H1 (cell line): ENCODE data around the gene VDAC2. TPM values are rescaled to one million over a fixed set of nuclear protein-coding genes. Genes with fewer than 3 reads are reported as not detected.

ENCODE experiments used
- BCL11A ChIP-seq, 2 experiments: IDR thresholded peaks; one replicate each; pipeline ENCODE4 v1.6.1; 2011; ENCODE audit warnings: low read depth in 2 of 2, low read length in 2 of 2, mild to moderate bottlenecking in 2 of 2
- BRCA1 ChIP-seq: IDR thresholded peaks from 2 replicates; pipeline ENCODE4 v1.6.1; 2012; ENCODE audit warnings: low read depth, low read length, improper control_type of control experiment
- CEBPB ChIP-seq: IDR thresholded peaks from 2 replicates; pipeline ENCODE4 v1.6.1; 2012; ENCODE audit warnings: low read depth, low read length
- JUN ChIP-seq: IDR thresholded peaks from 2 replicates; pipeline ENCODE4 v1.6.1; 2011; ENCODE audit warnings: low read depth, mild to moderate bottlenecking, improper control_type of control experiment, low read length
- POLR2A ChIP-seq, 2 experiments: IDR thresholded peaks; 1 replicate in 1 of 2; 2 replicates in 1 of 2; pipeline ENCODE4 v1.6.1; 2011; ENCODE audit warnings: low read depth in 2 of 2, low read length in 2 of 2, mild to moderate bottlenecking in 2 of 2; ENCODE audit errors: control extremely low read depth in 1 of 2
- SP4 ChIP-seq: IDR thresholded peaks from 2 replicates; pipeline ENCODE4 v1.6.1; 2012; ENCODE audit warnings: low read length, inconsistent platforms
- TBP ChIP-seq: IDR thresholded peaks from 2 replicates; pipeline ENCODE4 v1.6.1; 2011; ENCODE audit warnings: low read depth, low read length, improper control_type of control experiment
- ZNF274 ChIP-seq: IDR thresholded peaks from 2 replicates; pipeline ENCODE4 v1.7.0; 2012; ENCODE audit warnings: low read length, borderline replicate concordance; ENCODE audit errors: extremely low read depth
- polyA plus RNA-seq, 7 experiments: library from polyadenylated mRNA; depleted of rRNA in 3 of 7; stranded (reverse) in 5 of 7; unstranded in 2 of 7; fragments of >200 nt in 5 of 7; fragments of 200-250 nt in 2 of 7; gene quantifications; 1 replicate in 5 of 7; 2 replicates in 1 of 7; 4 replicates in 1 of 7; pipeline versions ENCODE4 v1.2.1 to v1.2.3, GENCODE V29; 2011 to 2013; ENCODE audit warnings: missing spikeins in 2 of 7, mixed read lengths in 2 of 7
- total RNA-seq: library from RNA; stranded (reverse); fragmentation: NEBNext Ultra II Directional; extraction: Animal tissue kit (Norgen Biotek cat#: 25700); gene quantifications from 2 replicates; pipeline ENCODE4 v1.2.1, GENCODE V29; 2021
- TF ChIP-seq, protein P1 (sequence below), 3 experiments: IDR thresholded peaks; 1 replicate in 2 of 3; 2 replicates in 1 of 3; pipeline versions ENCODE4 v1.5.1 to v1.6.1; 2011; ENCODE audit warnings: low read length in 3 of 3, mild to moderate bottlenecking in 3 of 3, inconsistent platforms in 2 of 3, low read depth in 1 of 3, moderate library complexity in 1 of 3; ENCODE audit not compliant: insufficient read depth in 1 of 3; ENCODE audit errors: control extremely low read depth in 1 of 3

VDAC2 gene
- total and polyA plus RNA-seq, 2 of the 8 experiments (the other 6 are each of a cell fraction or from before 2014, with no cell fraction given), result 89.8 to 284 TPM

- TF ChIP-seq, protein P1, sequence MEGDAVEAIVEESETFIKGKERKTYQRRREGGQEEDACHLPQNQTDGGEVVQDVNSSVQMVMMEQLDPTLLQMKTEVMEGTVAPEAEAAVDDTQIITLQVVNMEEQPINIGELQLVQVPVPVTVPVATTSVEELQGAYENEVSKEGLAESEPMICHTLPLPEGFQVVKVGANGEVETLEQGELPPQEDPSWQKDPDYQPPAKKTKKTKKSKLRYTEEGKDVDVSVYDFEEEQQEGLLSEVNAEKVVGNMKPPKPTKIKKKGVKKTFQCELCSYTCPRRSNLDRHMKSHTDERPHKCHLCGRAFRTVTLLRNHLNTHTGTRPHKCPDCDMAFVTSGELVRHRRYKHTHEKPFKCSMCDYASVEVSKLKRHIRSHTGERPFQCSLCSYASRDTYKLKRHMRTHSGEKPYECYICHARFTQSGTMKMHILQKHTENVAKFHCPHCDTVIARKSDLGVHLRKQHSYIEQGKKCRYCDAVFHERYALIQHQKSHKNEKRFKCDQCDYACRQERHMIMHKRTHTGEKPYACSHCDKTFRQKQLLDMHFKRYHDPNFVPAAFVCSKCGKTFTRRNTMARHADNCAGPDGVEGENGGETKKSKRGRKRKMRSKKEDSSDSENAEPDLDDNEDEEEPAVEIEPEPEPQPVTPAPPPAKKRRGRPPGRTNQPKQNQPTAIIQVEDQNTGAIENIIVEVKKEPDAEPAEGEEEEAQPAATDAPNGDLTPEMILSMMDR (IDR thresholded peaks at IDR 0.05; ENCODE audit: control extremely low read depth in 1 of 3, insufficient read depth in 1 of 3, low read depth in 1 of 3, low read length in 3 of 3), result peak; percentile 99 to 100 (median 99)
- no peak for TF ChIP-seq JUN
- 0 out of 3 replicates have a peak, but pooled peaks of 1 of the 2 experiments have one; percentile 12 for TF ChIP-seq POLR2A (IDR thresholded peaks at IDR 0.05; ENCODE audit: control extremely low read depth in 1 of 2, low read depth in 2 of 2, low read length in 2 of 2)
- 0 out of 2 replicates have a peak, but pooled peaks have one; percentile 6 for TF ChIP-seq CEBPB
- no peak for TF ChIP-seq TBP
- TF ChIP-seq BCL11A (IDR thresholded peaks at IDR 0.05; ENCODE audit: low read depth in 2 of 2, low read length in 2 of 2), result no peak
- TF ChIP-seq ZNF274, result no peak
- no peak for TF ChIP-seq SP4
- TF ChIP-seq BRCA1, result peak; percentile 34; the same call in 1 of the 2 replicates
Observed at GRCh38 chr10:75235375-75236177, 25.0 kb downstream of the VDAC2 start, which contains the start of gene COMTD1 (continued).
